ENCODE results near the gene SLC16A9. TPM values are rescaled to one million over a fixed set of nuclear protein-coding genes. Genes with fewer than 3 reads are reported as not detected.

SLC16A9 gene
- polyA plus RNA-seq, 1 experiment, result 0.05 TPM

DNA sequence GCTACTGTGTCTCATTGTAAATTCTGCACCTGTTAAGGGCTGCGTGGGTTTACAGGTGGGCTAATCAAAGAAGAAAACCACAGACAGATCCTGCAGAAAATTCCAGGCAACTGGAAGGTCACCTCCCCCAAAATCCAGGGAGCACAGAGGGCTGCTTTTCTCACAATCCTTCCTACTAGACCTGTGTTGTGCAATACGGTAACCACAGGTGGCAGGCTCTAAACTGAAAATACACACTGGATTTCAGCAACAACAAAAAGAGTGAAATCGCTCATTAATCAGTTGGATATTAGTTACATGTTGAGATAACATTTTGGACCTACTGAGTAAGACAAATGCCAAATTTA, 83.2 kb downstream of the SLC16A9 start:
- no peaks in the 10 kb centered on the region for H3K36me3 ChIP-seq (ENCODE audit: control insufficient read depth, insufficient read depth, low read length)
- H3K4me3 ChIP-seq (ENCODE audit: low read depth, low read length), result no peak overlapping the region
- POLR2A ChIA-PET, result no interaction called here
- no peaks in the 10 kb centered on the region for H3K27me3 ChIP-seq (ENCODE audit: control insufficient read depth, insufficient read depth, low read length)
- no peak for DNase-seq (ENCODE audit: low read depth)
- TF ChIP-seq, protein P1, sequence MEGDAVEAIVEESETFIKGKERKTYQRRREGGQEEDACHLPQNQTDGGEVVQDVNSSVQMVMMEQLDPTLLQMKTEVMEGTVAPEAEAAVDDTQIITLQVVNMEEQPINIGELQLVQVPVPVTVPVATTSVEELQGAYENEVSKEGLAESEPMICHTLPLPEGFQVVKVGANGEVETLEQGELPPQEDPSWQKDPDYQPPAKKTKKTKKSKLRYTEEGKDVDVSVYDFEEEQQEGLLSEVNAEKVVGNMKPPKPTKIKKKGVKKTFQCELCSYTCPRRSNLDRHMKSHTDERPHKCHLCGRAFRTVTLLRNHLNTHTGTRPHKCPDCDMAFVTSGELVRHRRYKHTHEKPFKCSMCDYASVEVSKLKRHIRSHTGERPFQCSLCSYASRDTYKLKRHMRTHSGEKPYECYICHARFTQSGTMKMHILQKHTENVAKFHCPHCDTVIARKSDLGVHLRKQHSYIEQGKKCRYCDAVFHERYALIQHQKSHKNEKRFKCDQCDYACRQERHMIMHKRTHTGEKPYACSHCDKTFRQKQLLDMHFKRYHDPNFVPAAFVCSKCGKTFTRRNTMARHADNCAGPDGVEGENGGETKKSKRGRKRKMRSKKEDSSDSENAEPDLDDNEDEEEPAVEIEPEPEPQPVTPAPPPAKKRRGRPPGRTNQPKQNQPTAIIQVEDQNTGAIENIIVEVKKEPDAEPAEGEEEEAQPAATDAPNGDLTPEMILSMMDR (IDR thresholded peaks at IDR 0.05; ENCODE audit: insufficient read depth, low read depth, low read length), result no peak
- CTCF ChIA-PET, result interaction anchor here (0.6 to 2.2 kb wide), 28 partner anchors 9 to 804 kb away, joined by 3 to 18 read pairs (median 4); partner anchors contain the start of gene CCDC6

DNA sequence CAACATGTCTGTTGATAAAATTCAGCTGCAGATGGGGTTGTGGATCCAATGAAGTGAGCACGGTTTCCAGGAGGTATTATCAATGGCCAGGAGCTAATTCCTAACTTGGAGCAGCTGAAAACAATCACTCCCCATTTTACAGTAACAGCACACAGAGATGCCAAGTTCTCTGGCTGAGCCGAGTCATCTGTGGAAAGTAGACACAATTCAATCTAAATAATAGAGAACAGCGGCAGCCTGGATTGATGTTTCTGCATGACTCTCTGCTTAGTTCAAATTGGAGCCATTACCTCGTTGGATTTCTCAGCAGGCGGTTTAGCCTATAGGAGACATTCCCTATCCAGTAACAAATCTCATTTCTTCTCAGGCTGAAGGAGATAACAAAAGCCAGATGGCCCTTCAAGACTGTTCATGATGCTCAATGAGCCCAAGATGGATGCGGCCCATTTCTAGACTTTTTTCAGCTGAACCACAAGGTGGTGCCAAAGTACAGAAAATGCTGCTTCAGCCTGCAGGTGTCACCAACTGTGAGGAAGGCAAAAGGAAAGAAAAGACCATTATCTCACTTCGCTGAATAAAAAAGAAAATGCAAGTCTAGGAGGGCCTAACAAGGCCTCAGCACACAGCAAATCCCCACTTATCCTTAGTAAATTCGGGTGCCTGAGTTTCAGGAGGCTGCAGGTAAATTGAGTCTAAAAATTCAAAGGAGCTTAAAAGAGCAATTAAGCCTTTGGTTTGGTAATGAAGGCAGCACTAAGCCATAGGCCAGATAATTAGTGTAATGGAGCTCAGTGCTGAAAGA, 83.7 kb downstream of the SLC16A9 start:
- no peaks in the 10 kb centered on the region for H3K36me3 ChIP-seq (ENCODE audit: control insufficient read depth, insufficient read depth, low read length)
- no peaks in the 10 kb centered on the region for H3K27me3 ChIP-seq (ENCODE audit: control insufficient read depth, insufficient read depth, low read length)
- TF ChIP-seq, protein P1 (IDR thresholded peaks at IDR 0.05; ENCODE audit: insufficient read depth, low read depth, low read length), result peak; percentile 69
- H3K4me3 ChIP-seq (ENCODE audit: low read depth, low read length), result no peak overlapping the region
- CTCF ChIA-PET, result interaction anchor here (0.6 to 2.2 kb wide), 35 partner anchors 8 to 818 kb away, joined by 3 to 18 read pairs (median 4); partner anchors contain the start of gene CCDC6
- peak; percentile 11 for DNase-seq (ENCODE audit: low read depth)
- POLR2A ChIA-PET, result no interaction called here

DNA sequence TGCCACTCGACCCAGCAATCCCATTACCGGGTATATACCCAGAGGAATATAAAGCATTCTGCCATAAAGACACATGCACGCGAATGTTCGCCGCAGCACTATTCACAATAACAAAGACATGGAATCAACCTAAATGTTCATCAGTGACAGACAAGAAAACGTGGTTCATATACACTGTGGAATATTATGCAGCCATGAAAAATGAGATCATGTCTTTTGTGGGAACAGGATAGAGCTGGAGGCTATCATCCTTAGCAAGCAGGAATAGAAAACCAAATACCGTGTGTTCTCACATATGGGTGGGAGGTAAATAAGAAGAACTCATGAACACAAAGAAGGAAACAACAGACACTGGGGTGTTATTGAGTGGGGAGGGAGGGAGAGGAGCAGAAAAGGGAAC, 84.7 kb downstream of the SLC16A9 start:
- H3K27me3 ChIP-seq (ENCODE audit: control insufficient read depth, insufficient read depth, low read length), result no peaks in the 10 kb centered on the region
- DNase-seq (ENCODE audit: low read depth), result no peak
- no peak overlapping the region for H3K4me3 ChIP-seq (ENCODE audit: low read depth, low read length)
- CTCF ChIA-PET, result interaction anchor here (0.9 to 4.7 kb wide), 13 partner anchors 10 to 814 kb away, joined by 3 to 24 read pairs (median 5); no protein-coding TSS in a partner anchor
- no peaks in the 10 kb centered on the region for H3K36me3 ChIP-seq (ENCODE audit: control insufficient read depth, insufficient read depth, low read length)
- POLR2A ChIA-PET, result no interaction called here
- TF ChIP-seq, protein P1 (IDR thresholded peaks at IDR 0.05; ENCODE audit: insufficient read depth, low read depth, low read length), result no peak

DNA sequence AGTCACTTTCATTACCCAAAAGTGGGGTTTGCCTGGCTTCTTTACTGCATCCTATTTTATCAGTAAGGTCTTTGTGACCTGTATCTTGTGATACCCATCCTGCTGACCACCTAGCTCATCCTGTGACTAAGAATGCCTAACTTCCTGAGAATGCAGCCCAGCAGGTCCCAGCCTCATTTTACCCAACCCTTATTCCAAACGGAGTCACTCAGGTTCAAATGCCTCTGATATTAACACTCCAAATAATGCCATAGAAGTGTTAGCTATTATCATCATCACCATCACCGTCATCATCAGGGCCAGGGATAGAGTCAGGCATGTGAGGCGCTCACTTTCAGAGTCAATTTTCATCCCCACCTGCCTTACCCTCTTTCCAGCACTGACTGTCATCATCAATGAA, 85.5 kb downstream of the SLC16A9 start:
- POLR2A ChIA-PET, result no interaction called here
- CTCF ChIA-PET, result interaction anchor here (0.7 to 4.7 kb wide), 7 partner anchors 9 to 585 kb away, joined by 3 to 27 read pairs (median 4); no protein-coding TSS in a partner anchor
- H3K36me3 ChIP-seq (ENCODE audit: control insufficient read depth, insufficient read depth, low read length), result no peaks in the 10 kb centered on the region
- H3K27me3 ChIP-seq (ENCODE audit: control insufficient read depth, insufficient read depth, low read length), result no peaks in the 10 kb centered on the region
- no peak overlapping the region for H3K4me3 ChIP-seq (ENCODE audit: low read depth, low read length)
- no peak for DNase-seq (ENCODE audit: low read depth)
- TF ChIP-seq, protein P1 (IDR thresholded peaks at IDR 0.05; ENCODE audit: insufficient read depth, low read depth, low read length), result no peak
